ENCODE data around the gene AKR1C2. TPM values are rescaled to one million over a fixed set of nuclear protein-coding genes. Genes with fewer than 3 reads are reported as not detected.
"Not testable (repeated sequence)": the region's sequence is repeated elsewhere in the genome, so short reads cannot be mapped to it uniquely, and the experiment has no call there.

Gene AKR1C2
- total RNA-seq, 1 donor from 2014 or later, result 87.5 TPM

DNA sequence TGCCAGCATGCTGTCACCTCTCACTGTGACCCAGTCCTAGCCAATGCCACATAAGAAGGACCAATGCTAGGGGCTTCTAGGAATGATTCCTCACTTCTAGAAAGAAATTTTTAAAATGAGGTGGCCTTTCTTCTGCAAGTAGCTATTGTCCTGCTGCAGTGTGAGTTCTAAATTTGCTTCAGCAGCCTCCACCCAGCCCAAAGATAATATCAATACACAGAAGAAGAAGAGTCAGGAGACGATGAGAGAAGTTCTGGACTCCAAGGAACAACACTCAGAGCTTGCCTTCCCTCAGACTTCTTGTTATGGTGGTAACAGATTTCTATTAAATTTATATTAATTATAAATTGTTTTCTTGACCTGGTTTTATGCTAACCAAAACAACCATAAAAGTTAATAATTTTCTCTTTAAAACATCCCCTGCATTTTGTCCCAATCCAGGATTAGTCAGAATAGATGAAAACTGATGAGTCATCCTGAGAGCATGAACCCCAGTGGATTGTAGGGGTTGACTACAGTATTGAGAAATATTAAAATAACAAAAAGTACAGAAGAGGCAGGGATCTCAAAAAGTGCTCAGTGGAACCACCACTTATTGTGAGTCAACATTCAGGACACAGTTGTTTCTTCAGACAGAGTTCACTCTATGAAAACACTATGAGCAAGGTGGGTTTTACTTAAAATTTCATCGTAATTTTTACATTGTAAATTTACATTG lies 29.6 kb upstream of the AKR1C2 start:
- H3K4me1 Mint-ChIP-seq (ENCODE audit: unreplicated experiment), result no peaks in the 10 kb centered on the region
- no peak overlapping the region for H3K27ac Mint-ChIP-seq
- no peaks in the 10 kb centered on the region for H3K27me3 Mint-ChIP-seq
- TF ChIP-seq, protein P1, sequence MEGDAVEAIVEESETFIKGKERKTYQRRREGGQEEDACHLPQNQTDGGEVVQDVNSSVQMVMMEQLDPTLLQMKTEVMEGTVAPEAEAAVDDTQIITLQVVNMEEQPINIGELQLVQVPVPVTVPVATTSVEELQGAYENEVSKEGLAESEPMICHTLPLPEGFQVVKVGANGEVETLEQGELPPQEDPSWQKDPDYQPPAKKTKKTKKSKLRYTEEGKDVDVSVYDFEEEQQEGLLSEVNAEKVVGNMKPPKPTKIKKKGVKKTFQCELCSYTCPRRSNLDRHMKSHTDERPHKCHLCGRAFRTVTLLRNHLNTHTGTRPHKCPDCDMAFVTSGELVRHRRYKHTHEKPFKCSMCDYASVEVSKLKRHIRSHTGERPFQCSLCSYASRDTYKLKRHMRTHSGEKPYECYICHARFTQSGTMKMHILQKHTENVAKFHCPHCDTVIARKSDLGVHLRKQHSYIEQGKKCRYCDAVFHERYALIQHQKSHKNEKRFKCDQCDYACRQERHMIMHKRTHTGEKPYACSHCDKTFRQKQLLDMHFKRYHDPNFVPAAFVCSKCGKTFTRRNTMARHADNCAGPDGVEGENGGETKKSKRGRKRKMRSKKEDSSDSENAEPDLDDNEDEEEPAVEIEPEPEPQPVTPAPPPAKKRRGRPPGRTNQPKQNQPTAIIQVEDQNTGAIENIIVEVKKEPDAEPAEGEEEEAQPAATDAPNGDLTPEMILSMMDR (conservative IDR thresholded peaks at IDR 0.05), result no peak
- no peak for DNase-seq (ENCODE audit: extremely low spot score, unreplicated experiment)
- peaks cover 13% of the 10 kb centered on the region for H3K9me3 Mint-ChIP-seq
- H3K4me3 Mint-ChIP-seq, result no peak overlapping the region
- H3K36me3 Mint-ChIP-seq, result no peaks in the 10 kb centered on the region

DNA sequence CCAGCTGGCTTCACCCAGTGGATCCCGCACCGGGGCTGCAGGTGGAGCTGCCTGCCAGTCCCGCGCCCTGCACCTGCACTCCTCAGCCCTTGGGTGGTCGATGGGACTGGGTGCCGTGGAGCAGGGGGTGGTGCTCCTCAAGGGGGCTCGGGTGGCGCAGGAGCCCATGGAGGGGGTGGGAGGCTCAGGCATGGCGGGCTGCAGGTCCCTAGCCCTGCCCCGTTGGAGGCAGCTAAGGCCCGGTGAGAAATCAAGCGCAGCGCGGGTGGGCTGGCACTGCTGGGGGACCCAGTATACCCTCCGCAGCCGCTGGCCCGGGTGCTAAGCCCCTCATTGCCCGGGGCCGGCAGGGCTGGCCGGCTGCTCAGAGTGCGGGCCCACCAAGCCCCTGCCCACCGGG lies 28.8 kb upstream of the AKR1C2 start:
- H3K27ac Mint-ChIP-seq; DNase-seq (ENCODE audit: extremely low spot score, unreplicated experiment); H3K4me3 Mint-ChIP-seq; H3K36me3 Mint-ChIP-seq; H3K27me3 Mint-ChIP-seq; H3K4me1 Mint-ChIP-seq (ENCODE audit: unreplicated experiment): not testable (repeated sequence)
- peaks cover 13% of the 10 kb centered on the region for H3K9me3 Mint-ChIP-seq

DNA sequence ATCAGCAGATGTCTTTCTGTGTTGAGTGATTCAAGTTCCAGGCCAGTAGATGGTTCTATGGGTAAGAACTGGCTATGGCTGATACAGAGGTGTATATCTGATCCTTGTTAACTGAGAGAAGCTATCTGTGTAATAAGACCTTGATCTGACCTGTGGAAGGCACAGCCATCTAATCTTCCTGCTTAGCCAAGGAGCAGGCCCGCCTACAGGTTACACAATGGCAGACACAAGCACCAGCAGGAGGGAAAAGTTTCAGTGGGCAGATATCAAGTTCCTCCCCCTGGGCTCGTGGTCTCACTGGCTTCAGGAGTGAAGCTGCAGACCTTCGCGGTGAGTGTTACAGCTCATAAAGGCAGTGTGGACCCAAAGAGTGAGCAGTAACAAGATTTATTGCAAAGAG lies 27.9 kb upstream of the AKR1C2 start:
- not testable (repeated sequence) for H3K27ac Mint-ChIP-seq; H3K27me3 Mint-ChIP-seq; H3K4me1 Mint-ChIP-seq (ENCODE audit: unreplicated experiment); H3K36me3 Mint-ChIP-seq; H3K4me3 Mint-ChIP-seq; DNase-seq (ENCODE audit: extremely low spot score, unreplicated experiment)
- H3K9me3 Mint-ChIP-seq, result peaks cover 13% of the 10 kb centered on the region

DNA sequence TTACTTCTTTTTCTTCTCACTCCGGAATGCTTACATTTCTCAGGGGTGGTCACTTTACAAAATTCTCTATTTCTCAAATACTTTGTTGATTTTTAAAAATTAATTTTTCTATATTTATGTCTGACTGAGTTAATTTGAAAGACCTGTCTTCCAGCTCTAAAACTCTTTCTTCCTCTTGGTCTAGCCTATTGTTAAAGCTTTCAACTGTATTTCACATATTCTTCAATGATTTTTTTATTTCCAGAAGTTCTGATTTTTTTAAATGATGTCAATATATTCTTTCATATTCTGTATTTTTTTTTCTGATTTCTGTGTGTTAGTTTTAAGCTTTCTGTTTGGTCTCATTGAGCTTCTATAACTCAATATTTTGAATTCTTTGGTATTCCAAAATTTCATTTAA lies 27.3 kb upstream of the AKR1C2 start:
- Mint-ChIP-seq H3K4me3 (no peak overlapping the region), H3K4me1 (ENCODE audit: unreplicated experiment) (no peaks in the 10 kb centered on the region), H3K27ac (no peak overlapping the region), H3K9me3 (peaks cover 13% of the 10 kb centered on the region), H3K36me3 (no peaks in the 10 kb centered on the region), H3K27me3 (no peaks in the 10 kb centered on the region)
- TF ChIP-seq, protein P1 (conservative IDR thresholded peaks at IDR 0.05), result no peak
- DNase-seq (ENCODE audit: extremely low spot score, unreplicated experiment), result no peak

DNA sequence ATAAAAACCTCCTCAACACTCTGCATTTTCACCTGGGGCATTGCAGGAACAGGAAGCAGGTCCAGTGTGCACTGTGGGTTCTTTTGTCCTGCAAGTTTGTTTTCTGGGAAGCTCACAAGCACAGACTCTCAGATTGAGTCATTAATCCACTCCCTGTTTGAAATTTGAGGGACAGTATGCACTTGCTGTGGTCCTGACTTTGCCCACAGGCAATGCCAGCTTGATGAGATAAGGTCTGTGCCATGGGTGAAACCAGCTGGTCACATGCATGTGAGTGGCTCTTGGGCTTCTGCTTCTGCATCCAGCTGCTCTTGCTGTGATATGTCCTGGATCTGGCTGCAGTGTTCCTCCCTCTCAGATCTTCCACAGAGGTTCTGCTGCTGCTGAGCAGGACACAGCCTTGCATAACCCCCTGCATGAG lies 21.8 kb upstream of the AKR1C2 start:
- H3K36me3 Mint-ChIP-seq; H3K4me1 Mint-ChIP-seq (ENCODE audit: unreplicated experiment); H3K9me3 Mint-ChIP-seq; H3K27me3 Mint-ChIP-seq; DNase-seq (ENCODE audit: extremely low spot score, unreplicated experiment); H3K27ac Mint-ChIP-seq; H3K4me3 Mint-ChIP-seq: not testable (repeated sequence)

DNA sequence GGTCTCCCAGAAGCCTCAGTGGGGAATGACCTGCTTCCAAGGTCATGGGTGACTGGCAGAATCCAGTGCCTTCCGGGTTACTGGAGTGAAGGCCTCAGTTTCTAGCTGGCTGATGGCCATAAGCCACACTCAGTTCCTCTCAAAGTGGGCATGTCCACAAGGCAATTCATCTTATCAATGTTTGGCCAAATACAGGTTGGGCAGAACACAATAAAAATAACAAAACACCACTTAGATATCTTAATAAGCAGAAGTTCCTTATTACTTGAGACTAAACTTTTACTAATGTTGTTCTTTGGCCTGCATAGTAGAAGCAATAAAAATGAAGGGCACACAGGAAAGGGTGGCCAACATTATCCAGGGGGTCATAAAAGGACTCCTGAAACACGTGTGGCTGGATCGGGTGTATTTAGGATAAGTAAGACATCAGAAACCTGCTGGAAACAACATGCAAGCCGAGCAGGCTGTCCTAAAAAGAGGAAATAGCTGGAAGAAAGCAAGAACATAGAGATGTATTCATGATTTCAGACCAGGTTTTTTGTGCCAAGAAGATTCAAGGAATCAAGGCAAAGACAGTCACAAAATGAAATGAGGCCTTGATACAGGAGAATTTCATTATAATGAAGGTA lies 19.6 kb upstream of the AKR1C2 start:
- H3K27ac Mint-ChIP-seq, result no peak overlapping the region

DNA sequence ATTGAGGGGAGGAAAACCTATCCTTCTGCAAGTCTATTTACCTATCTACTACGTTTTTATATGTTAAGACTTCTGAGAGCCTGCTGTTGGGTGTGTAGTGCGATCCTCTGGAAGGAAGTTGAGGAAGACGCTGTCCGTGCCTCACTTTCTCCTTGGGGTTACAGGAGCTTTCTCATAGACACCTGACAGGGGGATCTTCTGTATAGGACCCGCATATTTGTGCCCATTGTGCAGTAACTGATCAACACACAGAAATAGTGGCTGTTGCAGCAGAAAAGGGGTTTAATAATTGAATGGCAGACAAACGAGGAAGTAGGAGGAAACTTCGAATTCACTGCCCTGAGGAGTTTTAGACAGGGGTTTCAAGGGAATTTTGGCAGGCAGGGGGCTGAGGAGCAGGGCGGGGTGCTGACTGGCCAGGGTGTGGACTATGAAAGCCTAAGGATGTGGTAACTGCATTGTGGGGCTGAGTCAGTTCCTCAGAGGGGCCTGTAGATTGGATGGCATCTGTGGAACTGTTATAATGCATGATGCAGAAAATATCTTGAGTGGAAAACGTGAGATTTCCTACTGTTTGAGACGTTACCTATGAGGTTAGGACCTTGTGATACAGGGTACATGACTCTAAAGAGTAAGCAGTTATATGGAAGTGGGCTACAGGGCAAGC lies 18.1 kb upstream of the AKR1C2 start:
- DNase-seq (ENCODE audit: extremely low spot score, unreplicated experiment); H3K4me1 Mint-ChIP-seq (ENCODE audit: unreplicated experiment); H3K27me3 Mint-ChIP-seq; H3K4me3 Mint-ChIP-seq; H3K36me3 Mint-ChIP-seq; H3K9me3 Mint-ChIP-seq; H3K27ac Mint-ChIP-seq: not testable (repeated sequence)

More for the DNA sequence above, 19.6 kb upstream of the AKR1C2 start:
- no peaks in the 10 kb centered on the region for H3K4me1 Mint-ChIP-seq (ENCODE audit: unreplicated experiment)
- no peaks in the 10 kb centered on the region for H3K36me3 Mint-ChIP-seq
- no peak overlapping the region for H3K4me3 Mint-ChIP-seq
- H3K27me3 Mint-ChIP-seq, result no peaks in the 10 kb centered on the region
- H3K9me3 Mint-ChIP-seq, result no peaks in the 10 kb centered on the region
- TF ChIP-seq, protein P1 (conservative IDR thresholded peaks at IDR 0.05), result no peak
- no peak for DNase-seq (ENCODE audit: extremely low spot score, unreplicated experiment)

DNA sequence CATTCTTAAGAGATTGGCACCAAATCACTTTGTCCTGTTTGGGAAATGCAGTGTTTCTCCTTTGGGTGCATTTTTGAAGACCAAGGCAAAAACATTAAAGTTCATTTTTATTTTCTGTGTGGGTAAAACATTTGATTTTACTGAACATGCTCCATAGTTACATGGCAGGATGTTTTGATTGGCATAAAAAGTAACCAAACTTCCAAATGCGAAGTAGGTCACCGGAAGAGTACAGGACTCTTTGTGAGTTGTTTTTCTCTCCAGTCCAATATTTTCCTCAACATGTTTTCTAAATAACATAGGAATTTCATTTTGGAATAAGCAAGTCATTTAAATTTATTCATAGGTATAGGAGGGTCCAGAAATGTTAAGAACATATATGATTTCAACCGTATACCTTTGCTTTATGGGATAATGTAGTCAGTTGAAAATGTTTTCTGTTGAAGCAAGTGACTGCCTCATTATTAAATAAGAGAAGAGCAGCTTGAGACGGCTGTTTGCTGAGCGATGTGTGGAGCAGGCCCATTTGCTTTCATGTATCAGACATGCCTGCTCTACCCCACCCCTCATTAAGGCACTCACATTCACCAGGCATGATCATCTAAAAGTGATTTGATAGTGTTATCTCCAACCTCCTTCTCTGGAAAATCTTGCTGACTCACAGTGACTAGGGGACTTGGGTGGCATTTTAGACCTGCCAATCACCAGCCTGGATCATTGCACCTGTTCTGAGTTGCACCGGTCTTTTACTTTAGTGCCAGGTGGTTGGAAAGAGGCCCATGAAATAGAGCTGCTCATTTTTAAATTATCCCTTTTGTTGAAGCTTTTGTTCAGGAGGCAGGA lies 16.3 kb upstream of the AKR1C2 start:
- H3K9me3 Mint-ChIP-seq; H3K4me3 Mint-ChIP-seq; H3K36me3 Mint-ChIP-seq; DNase-seq (ENCODE audit: extremely low spot score, unreplicated experiment); H3K27me3 Mint-ChIP-seq; H3K4me1 Mint-ChIP-seq (ENCODE audit: unreplicated experiment): not testable (repeated sequence)
- H3K27ac Mint-ChIP-seq, result peak overlapping the region; percentile 87

DNA sequence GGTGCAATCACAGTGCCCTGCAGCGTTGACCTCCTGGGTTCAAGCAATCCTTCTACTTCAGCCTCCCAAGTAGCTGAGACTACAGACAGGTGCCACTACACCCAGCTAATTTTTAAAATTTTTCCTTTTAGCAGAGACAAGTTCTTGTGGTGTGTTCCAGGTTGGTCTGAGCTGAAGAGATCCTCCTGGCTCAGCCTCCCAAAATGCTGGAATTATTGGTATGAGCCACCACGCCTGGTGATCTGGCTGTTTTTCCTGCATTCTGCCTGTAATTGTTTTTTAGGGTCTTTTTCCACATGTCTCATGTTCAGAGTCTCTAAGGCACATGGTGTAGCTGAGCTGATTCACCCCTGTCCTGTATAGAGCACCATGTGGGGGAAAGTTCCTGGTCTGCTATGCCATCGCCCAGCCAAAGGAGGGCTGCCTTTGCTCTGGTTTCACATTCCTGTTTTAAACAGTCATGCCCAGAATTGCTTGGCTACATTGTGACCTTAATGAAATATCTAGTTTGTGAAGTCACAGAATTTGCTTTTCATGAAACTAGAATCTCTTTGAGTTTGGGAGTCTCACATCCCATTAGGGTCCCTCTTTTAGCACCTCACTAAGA lies 15.1 kb upstream of the AKR1C2 start:
- H3K4me3 Mint-ChIP-seq; H3K4me1 Mint-ChIP-seq (ENCODE audit: unreplicated experiment); H3K36me3 Mint-ChIP-seq; H3K27me3 Mint-ChIP-seq; H3K9me3 Mint-ChIP-seq; DNase-seq (ENCODE audit: extremely low spot score, unreplicated experiment): not testable (repeated sequence)
- H3K27ac Mint-ChIP-seq, result peak overlapping the region; percentile 85

All from type B pancreatic cell (in vitro differentiated cells).